Activated B cell treated with CpG ODN at 0.5 μM for 24 hours (primary cell): Measurements from ENCODE around the gene SV2B. TPM values are rescaled to one million over a fixed set of nuclear protein-coding genes. Genes with fewer than 3 reads are reported as not detected.

Experiments
- ATAC-seq: fragments of 200-7000 bp; cut with Tn5 transposase; one replicate; pipeline ENCODE4 v1.10.0; 2021; ENCODE audit warnings: low read depth, mild to moderate bottlenecking, moderate library complexity
- CTCF ChIA-PET: fragments of 350-600 bp; sonication (Branson Sonifier 250); formaldehyde crosslinking; loops from one replicate; lab custom pipeline; 2021; ENCODE audit warnings: antibody characterized with exemption; lab: Charles Lee
- POLR2A ChIA-PET: fragments of 350-600 bp; sonication (Branson Sonifier 250); formaldehyde crosslinking; loops from one replicate; lab custom pipeline; 2021; ENCODE audit warnings: antibody characterized with exemption; lab: Charles Lee
- DNase-seq: peaks from one replicate; pipeline ENCODE4 v3.0.0; 2022
- H3K27ac Mint-ChIP-seq: one replicate; pipeline ENCODE4 v1.8.0; 2020; ENCODE audit warnings: mixed read lengths
- H3K27me3 Mint-ChIP-seq: one replicate; pipeline ENCODE4 v1.8.0; 2021; ENCODE audit warnings: mixed read lengths
- H3K36me3 Mint-ChIP-seq: one replicate; pipeline ENCODE4 v1.8.0; 2021; ENCODE audit warnings: low read depth, mixed read lengths
- H3K4me1 Mint-ChIP-seq: one replicate; pipeline ENCODE4 v1.8.0; 2021; ENCODE audit warnings: mixed read lengths
- H3K4me3 Mint-ChIP-seq: one replicate; pipeline ENCODE4 v1.8.0; 2020; ENCODE audit warnings: mild to moderate bottlenecking, mixed read lengths
- H3K9me3 Mint-ChIP-seq: one replicate; pipeline ENCODE4 v1.8.0; 2020; ENCODE audit warnings: mixed read lengths
- CTCF ChIP-seq: fragments of 200-600 bp; IDR thresholded peaks from one replicate; pipeline ENCODE4 v1.8.0; 2022; ENCODE audit warnings: antibody characterized with exemption, mild to moderate bottlenecking
- intact Hi-C: fragments of 100-400 bp; cut with micrococcal nuclease; formaldehyde crosslinking; loops from one replicate; pipeline ENCODE4 v1.15.1; 2024
- total RNA-seq: library from RNA; stranded (reverse); gene quantifications from 2 replicates; pipeline ENCODE4 v1.2.3, GENCODE V29; 2022

Gene SV2B
- total RNA-seq, 1 donor from 2014 or later: not detected

DNA sequence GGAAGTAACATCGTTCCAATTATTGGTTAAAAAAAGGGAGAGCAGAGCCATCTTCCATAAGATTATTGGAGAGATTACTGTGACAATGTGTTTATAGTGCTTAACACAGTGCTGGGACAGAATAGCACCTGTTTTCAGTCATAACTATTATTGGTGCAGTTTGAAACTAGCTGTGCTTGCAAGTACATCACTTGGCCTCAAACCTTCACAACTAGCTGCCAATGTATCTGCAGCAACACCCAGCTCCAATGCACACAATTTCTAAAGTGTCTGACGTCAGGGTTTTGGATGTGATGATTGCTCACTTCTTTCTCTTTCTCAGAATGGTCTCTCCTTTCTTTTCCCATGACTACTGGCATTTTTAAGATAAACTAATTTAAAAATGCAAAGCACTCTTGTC lies 246.2 kb downstream of the SV2B start:
- DNase-seq: no peak
- intact Hi-C loops: no loop called here
- no peak for TF ChIP-seq CTCF
- Mint-ChIP-seq H3K4me1 (no peaks in the 10 kb centered on the region), H3K27ac (no peak overlapping the region), H3K4me3 (no peak overlapping the region), H3K27me3 (peaks cover 3% of the 10 kb centered on the region), H3K36me3 (no peaks in the 10 kb centered on the region), H3K9me3 (no peaks in the 10 kb centered on the region)
- no peak for ATAC-seq
- ChIA-PET CTCF (no interaction called here), POLR2A (no interaction called here)

- H3K4me3 Mint-ChIP-seq: no peak overlapping the region
- no peak for ATAC-seq
- intact Hi-C loops: no loop called here
- TF ChIP-seq CTCF: no peak
- no peaks in the 10 kb centered on the region for H3K4me1 Mint-ChIP-seq
- no peaks in the 10 kb centered on the region for H3K9me3 Mint-ChIP-seq
- no peaks in the 10 kb centered on the region for H3K27me3 Mint-ChIP-seq
- DNase-seq: no peak
- H3K36me3 Mint-ChIP-seq: no peaks in the 10 kb centered on the region
- CTCF ChIA-PET: no interaction called here
- POLR2A ChIA-PET: no interaction called here
- H3K27ac Mint-ChIP-seq: no peak overlapping the region
Observed at GRCh38 chr15:91348752-91349500, 248.9 kb downstream of the SV2B start.

Other genes starting within 250 kb of the SV2B start
- 46.5 and 46.6 TPM in 2 replicates for gene FURIN, start 231.7 kb upstream of the SV2B start, total RNA-seq
- gene FES, start 215.8 kb upstream of the SV2B start, total RNA-seq: 19.7 and 27.4 TPM in 2 replicates
- gene MAN2A2, start 197.0 kb upstream of the SV2B start, total RNA-seq: 115 and 133 TPM in 2 replicates
- gene HDDC3, start 167.7 kb upstream of the SV2B start, total RNA-seq: 17.6 and 19.0 TPM in 2 replicates
- gene UNC45A, start 165.0 kb upstream of the SV2B start, total RNA-seq: 72.8 and 73.2 TPM in 2 replicates
- gene RCCD1, start 145.4 kb upstream of the SV2B start, total RNA-seq: 15.7 and 19.3 TPM in 2 replicates
- gene PRC1, start 105.7 kb upstream of the SV2B start, total RNA-seq: 8.1 and 9.3 TPM in 2 replicates
- gene VPS33B, start 77.7 kb upstream of the SV2B start, total RNA-seq: 27.3 and 33.4 TPM in 2 replicates